ENCODE measurements around the gene CTLA4. TPM values are rescaled to one million over a fixed set of nuclear protein-coding genes. Genes with fewer than 3 reads are reported as not detected.

Gene CTLA4
- total RNA-seq, 2 experiments from 2014 or later = 28.7 to 30.7 TPM

DNA sequence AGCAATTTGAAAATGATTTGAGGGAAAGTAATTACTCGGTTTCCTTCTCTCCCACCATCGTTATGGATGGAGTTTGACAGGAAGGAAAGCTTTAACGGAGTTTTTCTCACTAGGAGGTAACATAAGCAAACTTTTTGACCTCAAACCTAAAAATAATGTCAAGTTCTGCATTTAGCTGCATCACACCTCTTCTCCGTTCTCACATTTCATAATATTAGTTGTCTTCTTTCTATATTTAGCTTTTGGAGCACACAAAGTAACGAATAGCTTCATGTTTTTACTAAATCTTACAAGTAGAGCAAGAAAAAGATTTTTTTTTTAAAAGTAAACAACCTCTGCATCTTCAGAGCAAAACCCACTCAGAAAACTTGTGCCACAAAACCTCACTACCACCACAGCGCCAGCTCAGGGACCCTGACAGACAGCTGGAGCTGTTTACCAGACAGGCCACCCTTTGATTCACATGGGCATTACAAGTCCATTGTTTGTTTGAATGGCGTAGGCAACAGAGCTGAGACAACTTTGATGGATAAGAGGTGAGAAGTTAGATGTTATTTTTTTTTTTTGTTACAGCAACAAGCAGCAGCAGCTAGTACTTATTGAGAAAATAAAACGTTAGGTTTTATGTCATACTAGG is 47.1 kb downstream of the CTLA4 start:
- CTCF ChIA-PET = interaction anchor here (0.7 to 1.5 kb wide), 9 partner anchors 11 to 185 kb away, joined by 3 to 8 read pairs (median 3); no protein-coding TSS in a partner anchor
- DNase-seq (peak; percentile 54), ATAC-seq (peak; percentile 42)
- Mint-ChIP-seq H3K4me3 (no peak overlapping the region), H3K9me3 (no peaks in the 10 kb centered on the region), H3K4me1 (ENCODE audit: low read depth) (peaks cover 32% of the 10 kb centered on the region), H3K36me3 (ENCODE audit: low read depth) (no peaks in the 10 kb centered on the region), H3K27me3 (peaks cover 5% of the 10 kb centered on the region), H3K27ac (no peak overlapping the region)
- POLR2A ChIA-PET = interaction anchor here (0.7 to 0.8 kb wide), 2 partner anchors 35 to 77 kb away, joined by 3 read pairs; no protein-coding TSS in a partner anchor
- TF ChIP-seq, protein P1, sequence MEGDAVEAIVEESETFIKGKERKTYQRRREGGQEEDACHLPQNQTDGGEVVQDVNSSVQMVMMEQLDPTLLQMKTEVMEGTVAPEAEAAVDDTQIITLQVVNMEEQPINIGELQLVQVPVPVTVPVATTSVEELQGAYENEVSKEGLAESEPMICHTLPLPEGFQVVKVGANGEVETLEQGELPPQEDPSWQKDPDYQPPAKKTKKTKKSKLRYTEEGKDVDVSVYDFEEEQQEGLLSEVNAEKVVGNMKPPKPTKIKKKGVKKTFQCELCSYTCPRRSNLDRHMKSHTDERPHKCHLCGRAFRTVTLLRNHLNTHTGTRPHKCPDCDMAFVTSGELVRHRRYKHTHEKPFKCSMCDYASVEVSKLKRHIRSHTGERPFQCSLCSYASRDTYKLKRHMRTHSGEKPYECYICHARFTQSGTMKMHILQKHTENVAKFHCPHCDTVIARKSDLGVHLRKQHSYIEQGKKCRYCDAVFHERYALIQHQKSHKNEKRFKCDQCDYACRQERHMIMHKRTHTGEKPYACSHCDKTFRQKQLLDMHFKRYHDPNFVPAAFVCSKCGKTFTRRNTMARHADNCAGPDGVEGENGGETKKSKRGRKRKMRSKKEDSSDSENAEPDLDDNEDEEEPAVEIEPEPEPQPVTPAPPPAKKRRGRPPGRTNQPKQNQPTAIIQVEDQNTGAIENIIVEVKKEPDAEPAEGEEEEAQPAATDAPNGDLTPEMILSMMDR (IDR thresholded peaks at IDR 0.05) = no peak
- intact Hi-C loops (cut with micrococcal nuclease) = loop anchor here (5.0 kb wide), 1 partner anchor 432 kb away; no protein-coding TSS in a partner anchor

DNA sequence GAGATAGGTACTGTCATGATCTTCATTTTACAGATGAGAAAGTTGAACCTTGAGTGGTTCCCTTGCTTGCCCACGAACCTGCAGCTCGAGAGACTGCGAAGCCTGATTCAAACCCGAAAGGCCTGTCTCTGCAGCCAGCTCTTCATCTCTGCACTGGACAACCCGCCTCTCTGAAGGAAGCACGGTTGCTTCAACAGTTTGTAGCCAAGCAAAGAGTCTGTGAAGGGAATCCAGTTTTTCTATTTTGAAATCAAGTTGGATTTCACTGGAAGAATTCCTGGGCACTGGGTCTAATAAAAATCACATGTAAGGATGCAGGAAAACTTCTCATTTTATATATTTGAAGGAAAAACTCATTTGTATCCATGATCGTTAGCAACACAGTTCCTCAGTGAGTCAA is 47.7 kb downstream of the CTLA4 start:
- H3K4me3 Mint-ChIP-seq = no peak overlapping the region
- intact Hi-C loops (cut with micrococcal nuclease) = loop anchor here (5.0 kb wide), 1 partner anchor 433 kb away; no protein-coding TSS in a partner anchor

DNA sequence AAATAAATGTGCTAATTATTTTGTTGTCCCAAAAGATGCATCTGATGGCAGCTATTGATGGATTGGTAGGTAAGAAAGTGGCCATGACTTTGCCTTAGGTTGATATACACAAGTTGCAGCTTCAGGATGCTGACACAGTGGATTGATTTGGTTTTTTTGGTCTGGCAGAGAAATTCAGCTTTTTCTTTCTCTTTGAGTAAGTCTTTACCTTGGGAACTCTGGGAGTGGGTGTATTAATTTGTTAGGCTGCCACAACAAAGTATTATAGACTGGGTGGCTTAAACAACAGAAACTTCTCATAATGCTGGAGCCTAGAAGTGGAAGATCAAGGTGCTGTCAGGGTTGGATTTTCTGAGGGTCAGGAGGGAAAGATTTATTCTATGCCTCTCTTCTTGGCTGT is 49.2 kb downstream of the CTLA4 start:
- Mint-ChIP-seq H3K4me3 (no peak overlapping the region), H3K36me3 (ENCODE audit: low read depth) (no peaks in the 10 kb centered on the region), H3K4me1 (ENCODE audit: low read depth) (peaks cover 24% of the 10 kb centered on the region), H3K9me3 (no peaks in the 10 kb centered on the region), H3K27me3 (peaks cover 5% of the 10 kb centered on the region), H3K27ac (no peak overlapping the region)
- DNase-seq (no peak), ATAC-seq (no peak)
- TF ChIP-seq, protein P1 (IDR thresholded peaks at IDR 0.05) = no peak
- intact Hi-C loops (cut with micrococcal nuclease) = loop anchor here (5.0 kb wide), 1 partner anchor 434 kb away; no protein-coding TSS in a partner anchor
- CTCF ChIA-PET = interaction anchor here (0.7 to 1.4 kb wide), 3 partner anchors 12 to 102 kb away, joined by 3 to 7 read pairs (median 6); no protein-coding TSS in a partner anchor
- POLR2A ChIA-PET = interaction anchor here (0.6 kb wide), 1 partner anchor 22 kb away, joined by 5 read pairs; no protein-coding TSS in a partner anchor

More for the DNA sequence above, 47.7 kb downstream of the CTLA4 start:
- POLR2A ChIA-PET = interaction anchor here (0.7 kb wide), 1 partner anchor 34 kb away, joined by 3 read pairs; no protein-coding TSS in a partner anchor
- TF ChIP-seq, protein P1 (IDR thresholded peaks at IDR 0.05) = no peak
- H3K27ac Mint-ChIP-seq = no peak overlapping the region
- H3K36me3 Mint-ChIP-seq (ENCODE audit: low read depth) = no peaks in the 10 kb centered on the region
- CTCF ChIA-PET = interaction anchor here (0.7 to 1.5 kb wide), 7 partner anchors 14 to 185 kb away, joined by 3 to 8 read pairs (median 3); no protein-coding TSS in a partner anchor
- ATAC-seq (no peak), DNase-seq (no peak)
- H3K4me1 Mint-ChIP-seq (ENCODE audit: low read depth) = peaks cover 26% of the 10 kb centered on the region
- H3K27me3 Mint-ChIP-seq = peaks cover 5% of the 10 kb centered on the region
- H3K9me3 Mint-ChIP-seq = no peaks in the 10 kb centered on the region

DNA sequence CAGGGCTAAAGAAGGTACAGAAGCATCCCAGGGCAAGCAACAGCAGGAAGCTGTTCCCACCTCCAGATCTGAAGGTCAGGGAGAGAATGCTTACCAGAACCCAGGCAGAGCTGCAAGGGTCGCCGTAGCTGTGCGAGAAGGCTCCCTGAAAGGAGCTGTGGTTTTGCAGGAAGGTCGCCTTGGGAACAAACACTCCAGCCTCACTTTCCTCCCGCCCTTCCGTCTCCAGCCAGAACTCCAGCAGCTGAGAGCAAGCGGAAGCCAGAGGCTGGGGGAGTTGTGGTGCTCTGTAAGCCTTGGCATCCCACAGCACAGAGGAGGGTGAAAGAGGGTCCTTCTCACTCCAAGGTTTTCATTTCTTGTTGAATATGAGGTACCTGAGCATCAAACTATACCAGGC is 50.7 kb downstream of the CTLA4 start:
- H3K4me3 Mint-ChIP-seq = no peak overlapping the region
- peaks cover 24% of the 10 kb centered on the region for H3K4me1 Mint-ChIP-seq (ENCODE audit: low read depth)
- intact Hi-C loops (cut with micrococcal nuclease) = loop anchor here (5.0 kb wide), 1 partner anchor 436 kb away; no protein-coding TSS in a partner anchor
- ChIA-PET CTCF (interaction anchor here (0.9 to 1.7 kb wide), 3 partner anchors 11 to 104 kb away, joined by 3 to 13 read pairs (median 4); no protein-coding TSS in a partner anchor), POLR2A (no interaction called here)
- TF ChIP-seq, protein P1 (IDR thresholded peaks at IDR 0.05) = no peak
- H3K27ac Mint-ChIP-seq = no peak overlapping the region
- no peaks in the 10 kb centered on the region for H3K9me3 Mint-ChIP-seq
- no peak for ATAC-seq
- H3K27me3 Mint-ChIP-seq = peaks cover 4% of the 10 kb centered on the region
- DNase-seq = no peak
- H3K36me3 Mint-ChIP-seq (ENCODE audit: low read depth) = no peaks in the 10 kb centered on the region
